Immature natural killer cell (primary cell): ENCODE measurements around the gene LRRC41. TPM values are rescaled to one million over a fixed set of nuclear protein-coding genes. Genes with fewer than 3 reads are reported as not detected.

ENCODE experiments used
- polyA plus RNA-seq, 3 donors: library from polyadenylated mRNA; unstranded; fragments of 300-500 nt; fragmentation: Illumina TruSeq; gene quantifications; one replicate each; pipeline ENCODE4 v1.2.3, GENCODE V29; 2021

The LRRC41 gene
- polyA plus RNA-seq, 3 donors from 2014 or later = 44.2 to 71.6 (median 65.4) TPM

Other genes starting within 250 kb of the LRRC41 start
- gene PIK3R3, start 171.0 kb downstream of the LRRC41 start, polyA plus RNA-seq = 1 to 10 TPM; 1.6 to 7.7 (median 3.7) TPM
- gene TSPAN1, start 128.5 kb downstream of the LRRC41 start, polyA plus RNA-seq = not detected
- not detected for gene P3R3URF, start 127.1 kb downstream of the LRRC41 start, polyA plus RNA-seq
- gene POMGNT1, start 105.2 kb downstream of the LRRC41 start, polyA plus RNA-seq = 10 to 100 TPM; 33.7 to 36.3 (median 35.7) TPM
- under 1 TPM in 1 of 3 donors, not detected in 2; 0.10 TPM for gene LURAP1, start 100.3 kb downstream of the LRRC41 start, polyA plus RNA-seq
- under 1 TPM in 2 of 3 donors, not detected in 1; 0.51 to 0.90 TPM for gene RAD54L, start 55.9 kb downstream of the LRRC41 start, polyA plus RNA-seq
- 100 to 1,000 TPM; 222 to 278 (median 252) TPM for gene UQCRH, start 82 bp upstream of the LRRC41 start, polyA plus RNA-seq
- gene NSUN4, start 37.2 kb upstream of the LRRC41 start, polyA plus RNA-seq = 10 to 100 TPM in 1 of 3 donors, 1 to 10 TPM in 2; 3.4 to 16.3 (median 7.4) TPM
- 1 to 10 TPM; 1.8 to 2.8 (median 2.1) TPM for gene FAAH, start 90.7 kb upstream of the LRRC41 start, polyA plus RNA-seq
- gene DMBX1, start 186.2 kb upstream of the LRRC41 start, polyA plus RNA-seq = not detected
- not detected for gene KNCN, start 248.0 kb upstream of the LRRC41 start, polyA plus RNA-seq